Measurements from ENCODE around the gene ZNF575.
"Not testable (repeated sequence)": the region's sequence is repeated elsewhere in the genome, so short reads cannot be mapped to it uniquely, and the experiment has no call there.

Gene ZNF575

GRCh38 chr19:43512399-43512798 is 20.6 kb upstream of the ZNF575 start:
- DNase-seq, result not testable (repeated sequence)

DNA sequence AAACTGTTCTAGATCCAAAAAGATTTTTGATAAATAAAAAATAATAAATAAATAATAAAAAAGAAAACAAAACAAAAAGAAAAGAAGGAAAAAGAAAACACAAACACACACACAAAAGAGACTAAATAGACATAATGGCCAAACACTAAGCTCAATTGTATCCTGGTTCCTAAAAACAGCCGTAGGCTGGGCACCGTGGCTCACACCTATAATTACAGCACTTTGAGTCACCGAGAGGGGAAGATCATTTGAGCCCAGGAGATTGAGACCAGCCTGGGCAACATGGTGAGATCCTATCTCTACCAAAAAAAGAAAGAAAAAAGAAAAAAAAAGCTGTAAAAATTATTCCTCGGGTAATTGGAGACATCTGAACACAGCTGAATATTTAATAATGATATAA is 14.9 kb upstream of the ZNF575 start:
- no peak for DNase-seq

DNA sequence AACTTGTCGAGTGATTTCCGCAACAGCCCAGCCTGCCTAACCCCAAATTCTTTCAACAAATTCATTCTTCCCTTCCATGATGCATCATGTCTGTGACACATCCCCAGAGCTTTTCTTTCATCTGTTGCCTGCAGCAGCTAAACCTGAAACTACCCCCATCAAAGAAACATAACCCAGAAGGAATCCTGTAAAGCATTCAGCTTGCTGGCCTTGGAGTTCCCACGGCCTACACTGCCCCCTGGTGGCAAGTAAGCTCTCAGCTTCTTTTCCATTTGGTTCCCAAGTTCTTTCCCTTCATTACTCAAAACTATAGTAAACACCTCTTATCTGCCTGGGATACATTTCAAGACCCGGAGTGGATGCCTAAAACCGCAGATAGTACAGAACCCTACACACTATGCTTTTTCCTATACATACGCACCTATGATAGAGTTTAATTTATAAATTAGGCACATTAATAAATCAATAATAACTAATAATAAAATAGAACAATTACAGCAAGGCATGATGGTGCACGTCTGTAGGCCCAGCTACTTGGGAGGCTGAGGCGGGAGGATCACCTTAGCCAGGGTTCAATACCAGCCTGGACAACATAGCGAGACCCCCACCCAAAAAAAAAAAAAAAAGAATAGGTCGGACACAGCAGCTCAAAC is 13.4 kb upstream of the ZNF575 start:
- peak; percentile 81 for DNase-seq

- no peak for DNase-seq
Observed at GRCh38 chr19:43522929-43523328, 10.1 kb upstream of the ZNF575 start.

DNA sequence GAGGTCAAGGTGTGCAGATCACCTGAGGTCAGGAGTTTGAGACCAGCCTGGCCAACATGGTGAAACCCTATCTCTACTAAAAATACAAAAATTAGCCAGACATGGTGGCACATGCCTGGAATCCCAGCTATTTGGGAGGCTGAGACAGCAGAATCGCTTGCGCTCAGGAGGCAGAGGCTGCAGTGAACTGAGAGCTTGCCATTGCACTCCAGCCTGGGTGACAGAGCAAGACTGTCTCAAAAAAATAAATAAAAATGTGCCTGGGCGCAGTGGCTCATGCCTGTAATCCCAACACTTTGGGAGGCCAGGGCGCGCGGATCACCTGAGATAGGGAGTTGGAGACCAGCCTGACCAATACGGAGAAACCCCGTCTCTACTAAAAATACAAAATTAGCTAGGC is 9.3 kb upstream of the ZNF575 start:
- DNase-seq, result not testable (repeated sequence)

GRCh38 chr19:43524922-43525835 is 7.8 kb upstream of the ZNF575 start:
- DNase-seq, result peak; percentile 49

DNA sequence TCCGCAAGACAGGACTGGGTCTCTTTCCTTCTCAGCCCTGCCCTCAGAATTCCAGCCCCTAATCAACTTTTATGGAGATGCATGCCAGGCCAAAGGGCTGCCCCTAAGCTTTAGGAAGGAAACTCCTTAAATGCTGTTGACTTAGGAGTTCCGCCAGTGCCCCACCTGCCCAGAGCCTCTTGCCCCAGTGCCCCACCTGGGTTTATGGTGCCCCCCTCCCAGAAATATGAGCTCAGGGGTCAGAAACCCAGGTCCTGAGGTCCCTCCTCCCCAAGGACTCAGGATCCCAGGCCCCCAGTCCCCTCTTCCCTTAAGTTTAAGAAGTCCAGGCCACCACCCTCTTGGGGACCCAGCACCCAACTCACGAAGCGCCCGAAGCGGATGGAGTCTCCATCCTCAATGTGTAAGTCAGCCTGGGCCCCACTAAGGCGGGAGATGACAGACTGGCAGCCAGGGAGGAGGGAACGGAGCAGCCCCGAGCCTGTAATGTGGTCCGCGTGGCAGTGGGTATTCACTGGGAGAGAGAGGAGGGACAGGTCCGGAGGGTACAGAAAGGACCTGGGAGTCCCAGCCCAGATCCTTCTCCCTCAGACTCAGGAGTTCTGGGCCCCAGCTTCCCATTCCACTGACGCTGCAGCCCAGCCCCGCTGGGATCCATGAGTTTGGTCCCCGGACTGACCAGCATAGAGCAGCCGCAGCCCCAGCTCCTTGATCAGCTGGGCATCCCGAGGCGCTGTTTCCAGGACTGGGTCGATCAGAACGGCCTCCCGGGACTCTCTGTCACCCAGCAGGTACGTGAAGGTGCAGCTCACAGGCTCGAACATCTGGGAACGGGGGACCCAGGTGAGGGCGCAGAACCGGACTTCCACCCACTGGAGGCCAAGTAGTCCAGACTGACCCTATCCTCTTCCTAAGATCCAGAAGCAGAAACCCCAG is 6.9 kb upstream of the ZNF575 start:
- DNase-seq, result no peak

DNA sequence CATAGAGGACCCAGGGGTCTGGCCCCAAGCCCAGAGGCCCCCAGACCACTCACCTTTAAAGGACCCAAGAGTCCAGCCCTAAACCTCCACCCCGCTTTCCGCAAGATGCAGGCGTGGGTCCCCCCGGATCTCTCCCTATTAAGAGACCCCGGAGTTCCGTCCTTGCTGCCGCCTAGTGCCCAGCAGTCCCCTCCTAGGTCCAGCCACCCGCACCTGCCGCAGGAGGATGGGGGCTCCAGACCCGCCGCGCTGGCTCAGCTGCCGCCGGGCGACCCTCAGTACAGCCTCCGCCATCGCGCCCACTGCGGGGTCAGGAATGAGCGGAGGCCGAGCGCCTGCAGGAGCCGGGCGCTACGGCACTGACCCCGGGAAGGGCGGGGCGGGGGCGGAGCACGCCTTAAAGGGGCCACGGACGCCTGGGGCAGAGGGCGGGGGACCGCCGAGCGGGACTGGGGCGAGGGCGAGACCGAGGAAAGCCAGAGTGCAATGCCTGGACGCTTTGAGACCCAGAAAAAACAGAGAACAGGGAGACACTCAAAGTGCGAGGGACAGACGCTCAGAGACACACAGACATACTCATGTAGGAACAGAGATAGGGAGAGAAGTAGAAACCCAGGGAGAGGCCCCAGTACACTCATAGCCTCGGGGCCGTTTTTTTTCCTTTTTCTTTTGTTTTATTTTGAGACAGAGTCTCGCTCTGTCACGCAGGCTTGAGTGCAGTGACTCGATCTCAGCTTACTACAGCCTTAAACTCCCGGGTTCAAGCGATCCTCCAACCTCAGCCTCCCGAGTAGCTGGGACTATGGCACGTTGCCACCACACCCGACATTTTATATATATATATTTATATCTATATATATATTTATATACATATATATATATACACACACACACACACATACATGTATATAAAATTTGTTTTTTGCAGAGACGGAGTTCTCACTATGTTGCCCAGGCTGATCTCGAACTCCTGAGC is 5.8 kb upstream of the ZNF575 start, which contains the start of gene ETHE1:
ETHE1 (minus strand) TSS at position 318 of the 976 bp plus-strand sequence; CDS start at position 294, 24 bp downstream.
- DNase-seq, result peak; percentile 67

- DNase-seq, result no peak
Observed at GRCh38 chr19:43527860-43528622, 4.9 kb upstream of the ZNF575 start.

DNA sequence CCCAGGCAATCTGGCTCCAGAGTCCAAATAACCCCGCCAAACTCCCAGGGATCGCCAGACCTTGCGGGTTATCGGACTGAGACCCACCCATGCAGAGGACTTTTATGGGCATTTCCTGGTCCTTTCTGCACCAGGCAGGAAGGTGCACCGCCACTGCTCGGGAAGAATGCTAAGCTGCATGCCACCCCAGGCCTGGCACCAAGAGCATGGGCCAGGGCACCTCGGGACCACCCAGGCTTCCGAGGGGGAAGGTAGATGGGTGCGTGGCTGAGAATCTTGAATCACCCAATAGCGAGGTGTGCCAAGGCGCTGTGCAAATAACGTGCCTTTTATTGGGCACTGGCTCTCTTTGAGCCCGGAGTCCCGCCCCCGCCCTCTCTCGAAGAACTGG is 422 bp upstream of the ZNF575 start:
- no peak for DNase-seq

GRCh38 chr19:43533546-43534304 is 737 bp downstream of the ZNF575 start:
- DNase-seq, result peak; percentile 96

DNA sequence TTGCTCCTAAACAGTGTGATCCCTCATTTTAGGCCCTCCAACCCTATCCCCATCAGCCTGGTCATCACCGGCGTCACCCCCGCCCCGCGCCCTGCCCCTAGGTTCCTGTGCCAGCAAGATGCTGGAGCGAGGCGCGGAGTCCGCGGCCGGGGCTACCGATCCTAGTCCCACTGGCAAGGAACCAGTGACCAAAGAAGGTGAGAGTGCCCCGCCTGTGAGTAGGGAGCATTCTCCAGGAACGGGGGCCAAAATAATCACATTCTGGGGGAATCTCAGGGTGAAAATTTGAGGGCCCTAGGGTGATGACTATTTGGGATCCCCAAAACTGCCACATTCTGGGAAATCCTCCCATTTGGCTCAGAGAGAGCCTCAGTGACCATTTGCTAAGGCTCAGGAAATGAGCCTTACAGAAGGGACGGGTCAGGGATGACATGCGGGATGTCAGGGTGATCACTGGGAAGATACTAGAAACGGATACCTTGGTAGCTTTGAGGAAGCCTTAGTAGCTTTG is 1.4 kb downstream of the ZNF575 start:
- DNase-seq, result no peak

DNA sequence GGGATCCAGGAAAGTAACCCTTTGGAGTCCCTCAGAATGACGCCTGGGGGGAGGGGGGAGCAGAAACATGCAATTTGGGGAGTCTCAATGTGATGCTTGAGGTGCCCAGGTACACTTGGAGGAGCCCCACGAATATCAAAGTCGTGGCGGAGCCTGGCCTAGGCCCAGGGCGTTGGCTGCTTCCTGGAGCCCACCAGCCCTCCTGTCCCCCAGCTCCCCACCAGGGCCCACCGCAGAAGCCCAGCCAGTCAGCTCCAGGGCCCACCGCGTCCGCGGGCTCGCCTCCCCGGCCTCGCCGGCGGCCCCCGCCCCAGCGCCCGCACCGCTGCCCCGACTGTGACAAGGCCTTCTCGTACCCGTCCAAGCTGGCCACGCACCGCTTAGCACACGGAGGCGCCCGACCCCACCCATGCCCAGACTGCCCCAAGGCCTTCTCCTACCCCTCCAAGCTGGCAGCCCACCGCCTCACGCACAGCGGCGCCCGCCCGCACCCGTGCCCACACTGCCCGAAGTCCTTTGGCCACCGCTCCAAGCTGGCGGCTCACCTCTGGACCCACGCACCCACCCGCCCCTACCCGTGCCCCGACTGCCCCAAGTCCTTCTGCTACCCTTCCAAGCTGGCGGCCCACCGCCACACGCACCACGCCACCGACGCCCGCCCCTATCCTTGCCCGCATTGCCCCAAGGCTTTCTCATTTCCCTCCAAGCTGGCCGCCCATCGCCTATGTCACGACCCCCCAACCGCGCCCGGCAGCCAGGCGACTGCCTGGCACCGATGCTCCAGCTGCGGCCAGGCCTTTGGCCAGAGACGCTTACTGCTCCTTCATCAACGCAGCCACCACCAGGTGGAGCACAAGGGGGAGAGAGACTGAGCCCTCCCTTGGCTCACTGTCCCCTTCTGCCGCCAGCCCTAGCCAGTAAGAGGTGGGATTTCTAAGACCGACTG is 2.1 kb downstream of the ZNF575 start:
- DNase-seq, result peak; percentile 19

DNA sequence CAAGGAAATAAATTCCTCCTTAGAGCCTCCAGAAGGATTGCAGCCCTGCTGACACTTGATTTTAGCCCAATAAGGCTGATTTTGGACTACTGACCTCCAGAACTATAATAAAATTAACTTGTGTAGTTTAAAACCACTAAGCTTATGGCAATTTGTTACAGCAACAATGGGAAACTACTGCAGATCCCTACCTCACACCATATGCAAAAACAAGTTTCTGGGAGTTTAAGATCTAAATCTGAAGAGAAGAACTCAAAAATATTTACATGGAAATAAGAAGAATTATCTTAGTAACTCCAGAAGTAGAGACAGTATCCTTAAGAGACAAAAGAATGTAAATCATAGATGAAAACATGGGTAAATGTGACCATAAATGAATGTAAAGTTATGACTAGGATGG is 5.9 kb downstream of the ZNF575 start:
- DNase-seq, result no peak

DNA sequence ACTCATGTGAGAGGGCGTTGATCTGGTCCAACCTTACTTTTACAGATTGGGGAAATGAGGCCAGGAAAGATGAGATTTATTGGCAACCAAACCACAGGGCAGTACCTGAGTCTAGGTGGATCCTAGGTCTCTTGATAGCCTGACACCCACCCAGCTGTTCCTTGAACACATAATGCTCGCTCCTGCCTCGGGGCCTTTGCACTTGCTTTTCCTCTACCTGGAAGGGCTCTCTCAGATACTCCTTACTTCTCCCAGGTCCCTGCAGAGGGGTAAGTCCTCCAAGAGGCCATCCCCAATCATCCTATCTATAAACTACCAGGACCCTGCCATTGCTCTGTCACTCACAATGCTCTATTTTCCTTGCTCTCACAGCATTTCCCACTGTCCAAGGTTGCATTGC is 7.4 kb downstream of the ZNF575 start:
- DNase-seq, result no peak

GRCh38 chr19:43541920-43542650 is 9.1 kb downstream of the ZNF575 start:
- no peak for DNase-seq

DNA sequence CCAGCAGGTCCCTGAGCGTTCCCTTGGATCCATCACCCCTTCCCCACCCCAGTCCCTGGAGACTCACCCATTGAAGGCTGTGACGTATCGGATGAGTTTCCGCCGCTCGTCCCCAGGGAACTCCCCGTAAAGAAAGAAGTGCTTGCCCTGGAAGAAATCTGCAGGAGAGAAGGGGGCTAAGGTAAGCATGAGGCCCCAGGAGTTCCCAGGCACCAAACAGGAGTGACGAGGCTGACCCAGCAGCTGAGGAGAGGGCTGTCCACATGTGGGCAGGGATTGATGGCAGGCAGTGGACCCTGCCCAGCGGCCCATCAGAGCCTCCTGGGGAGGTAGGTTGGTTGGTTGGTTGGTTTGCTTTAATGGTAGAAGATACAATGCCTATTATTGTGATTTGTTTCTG is 11.1 kb downstream of the ZNF575 start:
- DNase-seq, result no peak

GRCh38 chr19:43545276-43545675 is 12.3 kb downstream of the ZNF575 start:
- no peak for DNase-seq

Data from CD4-positive, alpha-beta T cell treated with Interleukin-17A for 1 hour (primary cell).